ENCODE results near the gene GRAMD1B. TPM values are rescaled to one million over a fixed set of nuclear protein-coding genes. Genes with fewer than 3 reads are reported as not detected.

GRAMD1B gene
- total RNA-seq, 1 donor from 2014 or later = 0.26 TPM

DNA sequence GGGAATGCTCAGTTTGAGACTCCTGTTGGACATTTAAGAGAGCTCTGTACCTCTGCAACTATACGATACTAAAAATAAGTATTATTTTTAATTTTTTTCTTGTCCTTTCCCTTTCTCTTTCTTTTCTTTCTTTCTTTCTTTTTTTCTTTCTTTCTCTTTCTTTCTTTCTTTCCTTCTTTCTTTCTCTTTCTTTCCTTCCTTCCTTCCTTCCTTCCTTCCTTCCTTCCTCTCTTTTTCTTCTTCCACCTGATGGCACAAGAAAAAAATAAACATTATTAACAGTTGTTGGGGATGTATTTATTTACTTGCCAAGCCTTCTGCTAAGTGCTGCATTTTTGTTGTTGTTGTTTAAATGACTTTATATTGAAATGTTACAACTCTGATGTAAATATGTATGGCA is 39.5 kb downstream of the GRAMD1B start:
- FAIRE-seq (no peak), DNase-seq (ENCODE audit: low read depth) (no peak)
- TF ChIP-seq CTCF (IDR thresholded peaks at IDR 0.05; ENCODE audit: insufficient read depth, low read length, severe bottlenecking) = no peak
- no peak overlapping the region for H3K4me3 ChIP-seq (ENCODE audit: low read depth, low read length)
- no peaks in the 10 kb centered on the region for H3K36me3 ChIP-seq (ENCODE audit: control insufficient read depth, insufficient read depth, low read length)
- H3K27me3 ChIP-seq (ENCODE audit: control insufficient read depth, insufficient read depth, low read length) = no peaks in the 10 kb centered on the region

- DNase-seq (ENCODE audit: low read depth) (no peak), FAIRE-seq (no peak)
- Histone ChIP-seq H3K27me3 (ENCODE audit: control insufficient read depth, insufficient read depth, low read length) (no peaks in the 10 kb centered on the region), H3K36me3 (ENCODE audit: control insufficient read depth, insufficient read depth, low read length) (no peaks in the 10 kb centered on the region), H3K4me3 (ENCODE audit: low read depth, low read length) (no peak overlapping the region)
- TF ChIP-seq CTCF (IDR thresholded peaks at IDR 0.05; ENCODE audit: insufficient read depth, low read length, severe bottlenecking) = no peak
These were observed 40.8 kb downstream of the GRAMD1B start for GRCh38 chr11:123470842-123471241.

DNA sequence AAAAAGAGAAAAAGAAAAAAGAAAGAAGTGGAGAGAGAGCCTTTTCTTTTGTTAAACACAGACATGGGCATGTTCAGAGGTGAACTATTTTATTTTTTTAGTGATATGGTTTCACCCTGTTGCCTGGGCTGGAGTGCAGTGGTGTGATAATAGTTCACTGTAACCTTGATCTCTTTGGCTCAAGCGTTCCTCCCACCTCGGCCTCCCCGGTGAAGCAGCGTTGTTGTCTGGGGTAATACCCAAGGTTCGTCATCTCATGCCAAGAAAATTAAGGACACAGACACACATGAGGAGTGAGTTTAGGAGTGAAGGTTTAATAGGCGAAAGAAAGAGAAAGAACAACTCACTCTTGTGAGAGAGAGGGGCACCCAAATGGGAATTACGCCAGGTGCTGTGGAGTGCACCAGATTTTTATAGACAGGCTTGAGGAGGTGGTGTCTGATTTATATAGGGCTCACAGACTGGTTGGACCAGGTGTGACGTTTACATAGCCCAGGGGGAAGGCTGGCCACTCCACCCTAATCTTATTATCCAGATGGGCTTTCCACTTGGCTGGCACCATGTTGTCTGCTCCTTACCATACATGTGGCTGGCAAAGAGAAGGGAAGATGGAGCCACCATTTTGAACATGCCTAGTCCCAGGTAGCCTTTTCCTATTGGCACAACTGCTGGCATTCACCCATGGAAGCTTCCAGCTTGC is 42.3 kb downstream of the GRAMD1B start:
- DNase-seq (ENCODE audit: low read depth) = no peak
- H3K27me3 ChIP-seq (ENCODE audit: control insufficient read depth, insufficient read depth, low read length) = no peaks in the 10 kb centered on the region
- no peaks in the 10 kb centered on the region for H3K36me3 ChIP-seq (ENCODE audit: control insufficient read depth, insufficient read depth, low read length)
- H3K4me3 ChIP-seq (ENCODE audit: low read depth, low read length) = no peak overlapping the region
- no peak for FAIRE-seq
- no peak for TF ChIP-seq CTCF (IDR thresholded peaks at IDR 0.05; ENCODE audit: insufficient read depth, low read length, severe bottlenecking)

DNA sequence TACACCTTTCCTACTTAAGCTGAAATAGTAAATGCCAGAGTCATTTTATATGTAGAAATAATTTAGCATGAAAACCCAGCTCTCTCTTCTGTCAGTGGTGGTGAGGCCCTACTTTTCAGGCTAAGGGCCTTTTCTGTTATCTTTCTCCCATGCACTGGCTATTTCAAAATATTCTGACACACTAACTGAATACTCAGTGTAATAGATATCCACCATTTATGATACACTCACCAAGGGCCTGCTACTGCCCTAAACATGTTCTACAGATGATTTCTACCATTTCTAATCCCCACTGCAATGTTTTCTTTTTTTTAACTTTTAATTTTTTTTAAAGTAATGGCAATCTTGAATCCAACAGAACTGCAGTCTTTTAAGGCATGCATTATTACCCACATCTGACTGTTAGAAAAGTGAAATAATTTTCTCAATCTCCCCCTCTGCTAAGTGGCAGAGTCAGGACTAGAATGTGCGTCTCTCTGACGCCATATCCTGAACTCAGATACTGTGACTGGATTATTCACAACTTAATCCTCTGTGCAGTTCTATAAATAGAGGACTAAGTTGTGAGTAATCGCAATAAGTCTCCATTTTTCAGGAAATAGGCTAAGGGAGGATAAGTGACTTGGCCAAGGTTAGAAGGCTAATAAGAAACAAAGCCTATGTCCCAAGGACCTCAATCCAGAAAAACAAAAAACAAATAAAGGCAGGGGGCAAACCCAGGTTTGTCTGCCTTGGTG is 44.0 kb downstream of the GRAMD1B start:
- FAIRE-seq (no peak), DNase-seq (ENCODE audit: low read depth) (peak; percentile 95)
- TF ChIP-seq CTCF (IDR thresholded peaks at IDR 0.05; ENCODE audit: insufficient read depth, low read length, severe bottlenecking) = no peak

GRCh38 chr11:123474994-123475393 is 44.9 kb downstream of the GRAMD1B start:
- DNase-seq (ENCODE audit: low read depth) (no peak), FAIRE-seq (no peak)
- H3K27me3 ChIP-seq (ENCODE audit: control insufficient read depth, insufficient read depth, low read length) = no peaks in the 10 kb centered on the region
- no peak for TF ChIP-seq CTCF (IDR thresholded peaks at IDR 0.05; ENCODE audit: insufficient read depth, low read length, severe bottlenecking)
- no peaks in the 10 kb centered on the region for H3K36me3 ChIP-seq (ENCODE audit: control insufficient read depth, insufficient read depth, low read length)
- no peak overlapping the region for H3K4me3 ChIP-seq (ENCODE audit: low read depth, low read length)

More for the DNA sequence above, 44.0 kb downstream of the GRAMD1B start:
- Histone ChIP-seq H3K36me3 (ENCODE audit: control insufficient read depth, insufficient read depth, low read length) (no peaks in the 10 kb centered on the region), H3K4me3 (ENCODE audit: low read depth, low read length) (no peak overlapping the region), H3K27me3 (ENCODE audit: control insufficient read depth, insufficient read depth, low read length) (no peaks in the 10 kb centered on the region)

Measured in bronchial epithelial cell (primary cell).